Measurements from ENCODE around the gene GUCD1.

DNA sequence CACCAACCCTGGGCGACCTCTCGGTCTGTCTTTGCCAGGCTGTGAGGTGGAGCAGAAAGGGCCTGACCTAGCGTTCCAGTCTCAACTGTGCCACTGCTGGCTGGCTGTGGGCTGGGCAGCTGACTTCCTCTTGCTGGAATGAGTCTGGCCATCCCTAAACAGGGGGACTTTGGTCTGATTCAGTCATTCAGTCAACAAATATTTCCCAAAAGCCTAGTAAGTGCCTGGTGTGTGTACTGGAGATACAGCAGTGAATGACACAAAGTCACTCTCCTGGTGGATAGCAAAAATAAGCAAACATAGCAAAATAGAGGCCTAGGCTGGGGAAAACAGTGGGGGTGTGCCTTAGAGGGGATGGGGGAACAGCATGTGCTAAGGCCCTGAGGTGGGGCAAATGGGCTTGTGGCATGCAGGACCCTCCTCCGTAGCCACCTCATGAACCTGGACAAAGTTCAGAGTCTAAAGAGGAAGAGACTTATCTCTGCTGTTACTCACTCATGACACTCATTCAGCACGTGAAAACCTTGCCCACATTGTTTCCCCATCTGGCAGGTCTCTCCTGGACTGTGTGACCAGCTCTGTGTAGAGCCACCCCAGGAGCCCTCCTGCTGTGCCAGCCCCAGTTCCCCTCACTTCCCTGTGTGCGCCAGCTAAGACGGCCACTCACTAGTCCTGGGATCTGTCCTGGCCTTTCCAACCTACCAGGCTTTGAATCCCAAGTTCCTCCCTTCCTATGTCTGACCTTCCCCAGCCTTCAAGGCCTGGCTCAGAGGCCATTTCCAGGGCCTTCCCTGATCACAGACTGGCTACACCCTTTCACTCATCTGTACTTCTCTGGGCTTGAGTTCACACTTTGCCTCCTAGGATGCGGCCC lies 4.7 kb downstream of the GUCD1 start:
- TF ChIP-seq ZNF746 (CRISPR knock-in tag; IDR thresholded peaks at IDR 0.05), result peak; percentile 90; the same call in 1 of the 2 replicates
- TF ChIP-seq BRCA1 (CRISPR knock-in tag; IDR thresholded peaks at IDR 0.05), result no peak
- TF ChIP-seq, protein P1, sequence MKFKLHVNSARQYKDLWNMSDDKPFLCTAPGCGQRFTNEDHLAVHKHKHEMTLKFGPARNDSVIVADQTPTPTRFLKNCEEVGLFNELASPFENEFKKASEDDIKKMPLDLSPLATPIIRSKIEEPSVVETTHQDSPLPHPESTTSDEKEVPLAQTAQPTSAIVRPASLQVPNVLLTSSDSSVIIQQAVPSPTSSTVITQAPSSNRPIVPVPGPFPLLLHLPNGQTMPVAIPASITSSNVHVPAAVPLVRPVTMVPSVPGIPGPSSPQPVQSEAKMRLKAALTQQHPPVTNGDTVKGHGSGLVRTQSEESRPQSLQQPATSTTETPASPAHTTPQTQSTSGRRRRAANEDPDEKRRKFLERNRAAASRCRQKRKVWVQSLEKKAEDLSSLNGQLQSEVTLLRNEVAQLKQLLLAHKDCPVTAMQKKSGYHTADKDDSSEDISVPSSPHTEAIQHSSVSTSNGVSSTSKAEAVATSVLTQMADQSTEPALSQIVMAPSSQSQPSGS (CRISPR knock-in tag; IDR thresholded peaks at IDR 0.05), result peak; percentile 78; the same call in 1 of the 2 replicates
- peak; percentile 78; the same call in 1 of the 2 replicates for TF ChIP-seq SIN3A (IDR thresholded peaks at IDR 0.05; ENCODE audit: borderline replicate concordance, low read depth, low read length)
- TF ChIP-seq ARHGAP35 (CRISPR knock-in tag; IDR thresholded peaks at IDR 0.05; ENCODE audit: borderline replicate concordance), result no peak
- TF ChIP-seq MXI1 (IDR thresholded peaks at IDR 0.05; ENCODE audit: borderline replicate concordance, low read depth, low read length), result peak; percentile 84; the same call in 2 of the 3 replicates
